H9 (cell line): ENCODE measurements around the gene ERC1. TPM values are rescaled to one million over a fixed set of nuclear protein-coding genes. Genes with fewer than 3 reads are reported as not detected.

Source experiments
- DNase-seq: peaks from one replicate; pipeline ENCODE4 v3.0.0-alpha.2; 2017
- H2AFZ ChIP-seq: one replicate; pipeline ENCODE4 v1.6.1; 2013; ENCODE audit warnings: mild to moderate bottlenecking, low read length, control low read depth, moderate library complexity
- H2AK5ac ChIP-seq: 2 replicates; pipeline ENCODE4 v1.6.1; 2013; ENCODE audit warnings: low read length, control low read depth, mixed read lengths; ENCODE audit not compliant: insufficient read length
- H2BK120ac ChIP-seq: one replicate; pipeline ENCODE4 v1.6.1; 2013; ENCODE audit warnings: low read depth, mild to moderate bottlenecking, low read length, control low read depth, inconsistent platforms; ENCODE audit not compliant: poor library complexity, severe bottlenecking
- H2BK12ac ChIP-seq: 2 replicates; pipeline ENCODE4 v1.6.1; 2013; ENCODE audit warnings: low read length, control low read depth, mixed read lengths, low read depth; ENCODE audit not compliant: insufficient read length
- H2BK15ac ChIP-seq: 2 replicates; pipeline ENCODE4 v1.6.1; 2013; ENCODE audit warnings: low read depth, low read length, control low read depth
- H2BK20ac ChIP-seq: one replicate; pipeline ENCODE4 v1.6.1; 2013; ENCODE audit warnings: low read depth, mild to moderate bottlenecking, low read length, control low read depth, inconsistent platforms; ENCODE audit not compliant: poor library complexity, severe bottlenecking
- H2BK5ac ChIP-seq: 2 replicates; pipeline ENCODE4 v1.6.1; 2013; ENCODE audit warnings: low read length, control low read depth, mixed read lengths; ENCODE audit not compliant: insufficient read length
- H3K14ac ChIP-seq: 2 replicates; pipeline ENCODE4 v1.6.1; 2013; ENCODE audit warnings: low read length, control low read depth; ENCODE audit not compliant: insufficient read depth
- H3K18ac ChIP-seq: 2 replicates; pipeline ENCODE4 v1.6.1; 2013; ENCODE audit warnings: low read depth, mild to moderate bottlenecking, mixed read lengths, low read length, control low read depth; ENCODE audit not compliant: insufficient read length
- H3K23ac ChIP-seq: 2 replicates; pipeline ENCODE4 v1.6.1; 2013; ENCODE audit warnings: low read length, control low read depth, mixed read lengths, low read depth; ENCODE audit not compliant: insufficient read length
- H3K23me2 ChIP-seq: 2 replicates; pipeline ENCODE4 v1.6.1; 2013; ENCODE audit warnings: low read depth, mild to moderate bottlenecking, mixed read lengths, low read length, control low read depth; ENCODE audit not compliant: insufficient read length, poor library complexity, severe bottlenecking
- H3K27ac ChIP-seq: 2 replicates; pipeline ENCODE4 v1.5.1; 2013; ENCODE audit warnings: low read length, control low read depth, mixed read lengths, low read depth; ENCODE audit not compliant: insufficient read length
- H3K27me3 ChIP-seq: 2 replicates; pipeline ENCODE4 v1.6.1; 2013; ENCODE audit warnings: low read length, control low read depth, inconsistent platforms; ENCODE audit not compliant: insufficient read depth
- H3K4ac ChIP-seq: 2 replicates; pipeline ENCODE4 v1.6.1; 2013; ENCODE audit warnings: low read depth, mild to moderate bottlenecking, control low read depth, inconsistent platforms, low read length, moderate library complexity
- H3K4me1 ChIP-seq: 2 replicates; pipeline ENCODE4 v1.6.1; 2013; ENCODE audit warnings: low read length, control low read depth, inconsistent platforms; ENCODE audit not compliant: insufficient read depth
- H3K4me2 ChIP-seq: 2 replicates; pipeline ENCODE4 v1.6.1; 2013; ENCODE audit warnings: low read length, control low read depth, mixed read lengths; ENCODE audit not compliant: insufficient read length, insufficient read depth
- H3K56ac ChIP-seq: 2 replicates; pipeline ENCODE4 v1.6.1; 2013; ENCODE audit warnings: low read depth, mild to moderate bottlenecking, mixed read lengths, low read length, control low read depth; ENCODE audit not compliant: insufficient read length
- H3K79me1 ChIP-seq: 2 replicates; pipeline ENCODE4 v1.6.1; 2013; ENCODE audit warnings: low read depth, mild to moderate bottlenecking, moderate library complexity, low read length, control low read depth, inconsistent platforms; ENCODE audit not compliant: insufficient read depth, poor library complexity, severe bottlenecking
- H3K79me2 ChIP-seq: 2 replicates; pipeline ENCODE4 v1.6.1; 2013; ENCODE audit warnings: low read length, control low read depth, inconsistent platforms; ENCODE audit not compliant: insufficient read depth
- H3K9ac ChIP-seq: 2 replicates; pipeline ENCODE4 v1.6.1; 2013; ENCODE audit warnings: low read length, control low read depth, mixed read lengths; ENCODE audit not compliant: insufficient read length; ENCODE audit errors: extremely low read depth
- H3K9me3 ChIP-seq: one replicate; pipeline ENCODE4 v1.6.1; 2013; ENCODE audit warnings: low read depth, low read length, inconsistent platforms; ENCODE audit not compliant: control insufficient read depth
- H3T11ph ChIP-seq: one replicate; pipeline ENCODE4 v1.6.1; 2013; ENCODE audit warnings: mild to moderate bottlenecking, low read length, control low read depth, inconsistent platforms
- H4K20me1 ChIP-seq: one replicate; pipeline ENCODE4 v1.6.1; 2013; ENCODE audit not compliant: control insufficient read depth, insufficient read length, insufficient read depth
- H4K5ac ChIP-seq: 2 replicates; pipeline ENCODE4 v1.6.1; 2013; ENCODE audit warnings: low read depth, mild to moderate bottlenecking, mixed read lengths, low read length, control low read depth; ENCODE audit not compliant: insufficient read length
- H4K8ac ChIP-seq: replicated peaks from 2 replicates; pipeline ENCODE4 v1.6.1; 2013; ENCODE audit warnings: low read length, control low read depth, mixed read lengths, low read depth; ENCODE audit not compliant: insufficient read length
- H4K91ac ChIP-seq: 2 replicates; pipeline ENCODE4 v1.6.1; 2013; ENCODE audit warnings: low read depth, mild to moderate bottlenecking, moderate library complexity, mixed read lengths, low read length, control low read depth; ENCODE audit not compliant: insufficient read length
- H3K27ac Mint-ChIP-seq, 3 experiments: 2 replicates in 2 of 3; 3 replicates in 1 of 3; pipeline ENCODE4 v1.8.0; 2020 to 2021; ENCODE audit warnings: mixed read lengths in 3 of 3, mild to moderate bottlenecking in 1 of 3, moderate library complexity in 1 of 3
- H3K27me3 Mint-ChIP-seq: 2 replicates; pipeline ENCODE4 v1.8.0; 2021; ENCODE audit warnings: low read depth, mild to moderate bottlenecking, moderate library complexity, mixed read lengths
- H3K36me3 Mint-ChIP-seq, 3 experiments: 2 replicates in 2 of 3; 3 replicates in 1 of 3; pipeline ENCODE4 v1.8.0; 2020 to 2021; ENCODE audit warnings: low read depth in 3 of 3, mixed read lengths in 3 of 3; ENCODE audit not compliant: insufficient read depth in 1 of 3
- H3K4me1 Mint-ChIP-seq, 2 experiments: 2 replicates each; pipeline ENCODE4 v1.8.0; 2020; ENCODE audit warnings: mixed read lengths in 2 of 2
- H3K4me3 Mint-ChIP-seq, 2 experiments: 2 replicates in 1 of 2; 3 replicates in 1 of 2; pipeline ENCODE4 v1.8.0; 2020 to 2021; ENCODE audit warnings: mild to moderate bottlenecking in 2 of 2, mixed read lengths in 2 of 2, moderate library complexity in 1 of 2
- H3K9me3 Mint-ChIP-seq, 2 experiments: 2 replicates in 1 of 2; 3 replicates in 1 of 2; pipeline ENCODE4 v1.8.0; 2020; ENCODE audit warnings: mild to moderate bottlenecking in 2 of 2, mixed read lengths in 2 of 2, moderate library complexity in 1 of 2
- WGBS: extraction: QIAGEN DNeasy Blood & Tissue Kit; methylation state at CpG from one replicate; pipeline ENCODE4 v1.1.7; 2013; ENCODE audit warnings: missing lambda C conversion rate, low lambda C conversion rate, mixed read lengths; ENCODE audit not compliant: insufficient read length; ENCODE audit errors: extremely low coverage; 5-methylcytosine and 5-hydroxymethylcytosine counted together
- total RNA-seq: library from RNA; stranded (reverse); gene quantifications from 2 replicates; pipeline ENCODE4 v1.2.1, GENCODE V29; 2021
- TF ChIP-seq, protein P1 (sequence below): fragments of 200-600 bp; sonication (generic); conservative IDR thresholded peaks from 3 replicates; pipeline ENCODE4 v1.8.0; 2021; ENCODE audit warnings: antibody characterized with exemption, mild to moderate bottlenecking

ERC1 gene
- total RNA-seq, 1 experiment from 2014 or later: 51.2 TPM

DNA sequence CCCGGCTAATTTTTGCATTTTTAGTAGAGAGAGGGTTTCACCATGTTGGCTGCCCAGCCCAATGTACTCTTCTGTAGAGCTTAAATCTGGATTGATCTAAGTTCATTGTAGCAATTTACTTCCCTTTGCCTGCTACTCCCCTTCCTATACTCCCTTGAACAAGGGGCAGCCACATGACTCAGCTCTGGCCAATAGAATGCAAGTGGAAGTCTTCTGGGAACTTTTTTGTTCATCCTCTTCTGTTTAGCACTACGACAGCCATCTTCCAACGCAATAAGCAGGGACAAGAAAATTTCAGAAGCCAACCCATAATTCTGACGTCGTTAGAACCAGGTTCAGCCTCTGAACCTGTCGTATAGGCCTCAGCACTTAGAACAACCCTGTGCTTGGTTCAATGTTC is 35.1 kb upstream of the ERC1 start:
- H3K27me3 Mint-ChIP-seq: no peaks in the 10 kb centered on the region
- H4K91ac ChIP-seq: no peak overlapping the region
- no peak overlapping the region for H3K27ac ChIP-seq

More for the DNA sequence above, 35.1 kb upstream of the ERC1 start:
- Mint-ChIP-seq H3K36me3 (no peaks in the 10 kb centered on the region), H3K9me3 (no peaks in the 10 kb centered on the region; a peak in 1 of 5 replicates), H3K4me3 (no peak overlapping the region), H3K27ac (no peak overlapping the region), H3K4me1 (peaks cover 7% of the 10 kb centered on the region in 2 experiments)
- Histone ChIP-seq H3K4me1 (no peaks in the 10 kb centered on the region; the same call in 1 of the 2 replicates), H3K27me3 (no peaks in the 10 kb centered on the region), H3K4me2 (no peak overlapping the region), H3T11ph (no peak overlapping the region), H4K20me1 (no peaks in the 10 kb centered on the region), H2BK15ac (no peak overlapping the region), H2BK12ac (no peak overlapping the region), H2BK20ac (no peak overlapping the region), H3K79me2 (no peaks in the 10 kb centered on the region), H3K79me1 (no peaks in the 10 kb centered on the region), H4K5ac (no peak overlapping the region), H3K56ac (no peak overlapping the region), H3K4ac (no peak overlapping the region), H3K9ac (no peak overlapping the region), H2BK120ac (no peak overlapping the region), H3K9me3 (no peaks in the 10 kb centered on the region), H2AK5ac (no peak overlapping the region), H3K18ac (no peak overlapping the region), H2AFZ (no peak overlapping the region), H3K23me2 (no peaks in the 10 kb centered on the region), H2BK5ac (no peak overlapping the region), H3K23ac (no peak overlapping the region), H4K8ac (no peak overlapping the region), H3K14ac (no peak overlapping the region)
- TF ChIP-seq, protein P1, sequence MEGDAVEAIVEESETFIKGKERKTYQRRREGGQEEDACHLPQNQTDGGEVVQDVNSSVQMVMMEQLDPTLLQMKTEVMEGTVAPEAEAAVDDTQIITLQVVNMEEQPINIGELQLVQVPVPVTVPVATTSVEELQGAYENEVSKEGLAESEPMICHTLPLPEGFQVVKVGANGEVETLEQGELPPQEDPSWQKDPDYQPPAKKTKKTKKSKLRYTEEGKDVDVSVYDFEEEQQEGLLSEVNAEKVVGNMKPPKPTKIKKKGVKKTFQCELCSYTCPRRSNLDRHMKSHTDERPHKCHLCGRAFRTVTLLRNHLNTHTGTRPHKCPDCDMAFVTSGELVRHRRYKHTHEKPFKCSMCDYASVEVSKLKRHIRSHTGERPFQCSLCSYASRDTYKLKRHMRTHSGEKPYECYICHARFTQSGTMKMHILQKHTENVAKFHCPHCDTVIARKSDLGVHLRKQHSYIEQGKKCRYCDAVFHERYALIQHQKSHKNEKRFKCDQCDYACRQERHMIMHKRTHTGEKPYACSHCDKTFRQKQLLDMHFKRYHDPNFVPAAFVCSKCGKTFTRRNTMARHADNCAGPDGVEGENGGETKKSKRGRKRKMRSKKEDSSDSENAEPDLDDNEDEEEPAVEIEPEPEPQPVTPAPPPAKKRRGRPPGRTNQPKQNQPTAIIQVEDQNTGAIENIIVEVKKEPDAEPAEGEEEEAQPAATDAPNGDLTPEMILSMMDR: no peak
- no CpG with 5 or more reads among the region's 6 CpGs for WGBS
- no peak for DNase-seq
